Ureter (tissue), 1 donor: ENCODE results near the gene IVD. TPM values are rescaled to one million over a fixed set of nuclear protein-coding genes. Genes with fewer than 3 reads are reported as not detected.

ENCODE experiments used
- DNase-seq: peaks from one replicate; pipeline ENCODE4 v3.0.0-alpha.2; 2020; ENCODE audit warnings: low spot score
- total RNA-seq: library from RNA; stranded (reverse); gene quantifications from one replicate; pipeline ENCODE4 v1.2.4, GENCODE V29; 2023
- donor health status: DM: yes; HTN: yes; CAD: no.

IVD gene
- 109 TPM for total RNA-seq

GRCh38 chr15:40405501-40406381 lies at the start of gene IVD:
Gene IVD, plus strand, starts transcription at chr15:40405795. Its CDS starts 33 bp downstream, at chr15:40405828.
- DNase-seq = peak; percentile 95

DNA sequence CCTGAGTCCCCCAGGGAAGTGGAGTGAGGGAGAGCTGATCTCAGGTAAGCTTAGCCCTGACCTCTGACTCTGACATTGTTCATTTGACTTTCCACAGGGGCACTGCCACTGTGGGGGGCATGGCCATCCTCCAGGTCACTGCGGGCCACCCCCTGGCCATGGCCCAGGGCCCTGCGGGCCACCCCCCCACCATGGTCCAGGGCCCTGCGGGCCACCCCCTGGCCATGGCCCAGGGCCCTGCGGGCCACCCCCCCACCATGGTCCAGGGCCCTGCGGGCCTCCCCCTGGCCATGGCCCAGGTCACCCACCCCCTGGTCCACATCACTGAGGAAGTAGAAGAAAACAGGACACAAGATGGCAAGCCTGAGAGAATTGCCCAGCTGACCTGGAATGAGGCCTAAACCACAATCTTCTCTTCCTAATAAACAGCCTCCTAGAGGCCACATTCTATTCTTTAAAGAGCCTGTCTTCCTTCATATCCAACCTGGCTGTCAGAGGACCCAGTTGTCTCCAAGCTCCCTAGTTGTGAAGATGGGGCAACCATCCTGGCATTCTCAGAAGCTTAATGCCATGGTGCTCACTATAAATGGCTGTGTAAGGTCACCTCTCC lies 49.5 kb upstream of the IVD start:
- DNase-seq = no peak

GRCh38 chr15:40357246-40357645 lies 48.3 kb upstream of the IVD start:
- DNase-seq = no peak

- DNase-seq = peak; percentile 89
These were observed 47.7 kb upstream of the IVD start, which contains the start of gene DISP2 for GRCh38 chr15:40357723-40358470. Gene DISP2, plus strand, starts transcription at chr15:40358219. Its CDS starts 103 bp downstream, at chr15:40358322.

- DNase-seq = no peak
These were observed 46.9 kb upstream of the IVD start for GRCh38 chr15:40358471-40359353.

DNA sequence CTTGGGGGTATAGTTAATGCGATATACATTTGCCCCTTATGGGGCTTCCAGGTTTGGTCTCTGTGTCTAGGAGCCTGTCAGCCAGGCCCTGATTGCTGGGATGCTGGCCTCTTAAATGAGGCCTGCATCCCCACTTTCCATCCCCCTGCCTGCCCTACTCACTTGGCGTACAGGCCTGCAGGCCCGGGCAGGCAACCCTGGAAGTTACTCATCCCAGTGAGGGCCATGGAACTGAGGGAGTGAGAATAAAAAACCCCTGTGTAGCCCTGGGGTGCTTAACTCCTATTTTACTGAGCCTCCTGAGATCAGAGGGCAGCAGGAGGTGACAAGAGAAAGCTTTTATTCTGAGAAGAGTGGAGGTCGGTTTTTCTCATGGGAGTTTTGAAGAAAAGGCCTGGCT lies 45.6 kb upstream of the IVD start:
- DNase-seq = no peak

DNA sequence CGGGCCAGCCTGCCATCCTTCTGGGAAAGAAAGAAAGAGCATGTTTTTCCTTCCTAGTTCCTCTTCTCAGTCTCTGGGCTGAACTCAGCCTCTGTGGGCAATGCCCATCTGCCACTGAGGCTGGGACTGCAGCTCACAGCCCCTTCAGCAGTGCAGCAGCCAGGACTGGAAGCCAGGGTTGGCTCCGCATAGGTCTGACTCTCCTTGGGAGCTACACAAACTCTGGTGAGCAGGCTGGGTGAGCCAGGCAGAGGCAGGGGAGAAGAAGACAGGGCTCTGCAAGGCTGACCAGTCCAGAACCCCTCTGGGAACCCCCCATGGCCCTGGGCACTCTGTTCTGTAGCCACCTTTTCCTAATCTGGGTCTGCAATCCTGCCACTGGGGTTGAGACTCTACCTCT lies 44.0 kb upstream of the IVD start:
- no peak for DNase-seq

- DNase-seq = no peak
These were observed 42.0 kb upstream of the IVD start for GRCh38 chr15:40363611-40364010.

DNA sequence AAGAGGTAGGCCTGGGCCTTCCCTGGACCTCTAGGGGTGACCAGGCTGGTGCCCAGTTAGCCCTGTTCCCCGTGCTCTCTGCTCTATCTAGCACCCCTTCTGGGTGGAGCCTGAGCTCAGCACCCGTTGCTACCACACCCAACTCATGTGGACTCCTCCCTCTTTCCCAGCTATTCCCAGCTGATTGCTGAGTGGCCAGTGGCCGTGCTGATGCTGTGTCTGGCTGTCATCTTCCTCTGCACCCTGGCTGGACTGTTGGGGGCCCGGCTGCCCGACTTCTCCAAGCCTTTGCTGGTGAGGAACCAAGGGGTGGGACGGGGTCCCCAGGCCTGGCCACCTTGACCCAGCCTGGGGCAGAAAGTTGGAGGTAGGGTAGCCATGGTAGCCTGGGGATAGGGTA lies 41.3 kb upstream of the IVD start:
- DNase-seq = no peak

DNA sequence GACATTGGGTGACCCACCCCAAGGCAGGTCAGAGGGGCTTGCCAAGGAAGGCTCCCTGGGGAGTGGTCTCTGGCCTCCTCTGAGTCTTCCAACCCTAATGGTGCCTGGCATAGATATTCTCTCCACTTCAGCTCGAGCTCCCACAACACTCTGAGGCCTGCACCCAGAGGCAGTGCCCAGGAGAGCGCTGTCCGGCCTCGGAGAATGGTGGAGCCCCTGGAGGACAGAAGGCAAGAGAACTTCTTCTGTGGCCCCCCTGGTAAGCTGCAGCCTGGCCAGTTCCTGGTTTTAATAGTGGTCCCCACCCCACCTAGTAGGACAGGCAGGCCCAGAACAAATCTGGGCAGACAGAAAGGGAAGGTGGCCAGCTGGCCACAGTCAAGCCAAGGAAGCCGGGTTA lies 40.6 kb upstream of the IVD start:
- DNase-seq = no peak

- no peak for DNase-seq
These were observed 39.8 kb upstream of the IVD start for GRCh38 chr15:40365624-40366456.

GRCh38 chr15:40366457-40367370 lies 38.9 kb upstream of the IVD start:
- no peak for DNase-seq

- DNase-seq = no peak
These were observed 38.3 kb upstream of the IVD start for GRCh38 chr15:40367371-40367685.

DNA sequence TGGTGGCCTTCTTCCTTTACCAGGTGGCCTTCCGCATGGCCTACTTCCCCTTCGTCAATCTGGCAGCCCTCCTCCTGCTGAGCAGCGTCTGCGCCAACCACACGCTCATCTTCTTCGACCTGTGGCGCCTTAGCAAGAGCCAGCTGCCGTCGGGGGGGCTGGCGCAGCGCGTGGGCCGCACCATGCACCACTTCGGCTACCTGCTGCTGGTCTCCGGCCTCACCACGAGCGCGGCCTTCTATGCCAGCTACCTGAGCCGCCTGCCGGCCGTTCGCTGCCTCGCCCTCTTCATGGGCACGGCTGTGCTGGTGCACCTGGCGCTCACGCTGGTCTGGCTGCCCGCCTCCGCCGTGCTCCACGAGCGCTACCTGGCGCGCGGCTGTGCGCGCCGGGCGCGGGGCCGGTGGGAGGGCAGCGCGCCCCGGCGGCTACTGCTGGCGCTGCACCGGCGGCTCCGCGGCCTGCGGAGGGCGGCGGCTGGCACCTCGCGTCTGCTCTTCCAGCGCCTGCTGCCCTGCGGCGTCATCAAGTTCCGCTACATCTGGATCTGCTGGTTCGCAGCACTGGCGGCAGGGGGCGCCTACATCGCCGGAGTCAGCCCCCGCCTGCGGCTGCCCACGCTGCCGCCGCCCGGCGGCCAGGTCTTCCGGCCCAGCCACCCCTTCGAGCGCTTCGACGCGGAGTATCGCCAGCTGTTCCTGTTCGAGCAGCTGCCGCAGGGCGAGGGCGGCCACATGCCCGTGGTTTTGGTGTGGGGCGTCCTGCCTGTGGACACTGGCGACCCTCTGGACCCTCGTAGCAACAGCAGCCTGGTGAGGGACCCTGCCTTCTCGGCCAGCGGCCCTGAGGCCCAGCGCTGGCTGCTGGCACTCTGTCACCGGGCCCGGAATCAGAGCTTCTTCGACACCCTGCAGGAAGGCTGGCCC lies 37.6 kb upstream of the IVD start:
- peak; percentile 81 for DNase-seq

- no peak for DNase-seq
These were observed 36.7 kb upstream of the IVD start for GRCh38 chr15:40368719-40369473.

DNA sequence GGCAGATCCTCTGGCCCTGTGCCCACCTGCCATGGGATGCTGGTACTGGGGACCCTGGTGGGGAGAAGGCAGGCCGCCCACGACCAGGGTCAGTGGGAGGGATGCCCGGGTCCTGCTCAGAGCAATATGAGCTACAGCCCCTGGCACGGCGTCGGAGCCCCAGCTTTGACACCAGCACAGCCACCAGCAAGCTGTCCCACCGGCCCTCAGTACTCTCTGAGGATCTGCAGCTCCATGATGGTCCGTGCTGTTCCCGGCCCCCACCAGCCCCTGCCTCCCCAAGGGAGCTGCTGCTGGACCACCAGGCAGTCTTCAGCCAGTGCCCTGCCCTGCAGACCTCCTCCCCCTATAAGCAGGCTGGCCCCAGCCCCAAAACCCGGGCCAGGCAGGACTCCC lies 36.1 kb upstream of the IVD start:
- DNase-seq = no peak

DNA sequence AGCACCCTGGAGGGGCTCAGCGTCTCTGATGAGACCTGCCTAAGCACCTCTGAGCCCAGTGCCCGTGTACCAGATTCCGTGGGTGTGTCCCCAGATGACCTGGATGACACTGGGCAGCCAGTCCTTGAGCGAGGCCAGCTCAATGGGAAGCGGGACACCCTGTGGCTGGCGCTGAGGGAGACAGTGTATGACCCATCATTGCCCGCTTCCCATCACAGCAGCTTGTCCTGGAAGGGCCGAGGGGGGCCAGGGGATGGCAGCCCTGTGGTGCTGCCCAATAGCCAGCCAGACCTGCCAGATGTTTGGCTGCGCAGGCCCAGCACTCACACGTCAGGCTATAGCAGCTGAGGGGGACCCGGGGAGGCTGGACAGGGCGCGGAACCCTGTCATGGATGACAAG lies 35.6 kb upstream of the IVD start:
- DNase-seq = no peak

- no peak for DNase-seq
These were observed 32.6 kb upstream of the IVD start for GRCh38 chr15:40372981-40373380.
